Mammary epithelial cell (primary cell): ENCODE results near the gene C1QL1.

Experiments
- EZH2 ChIP-seq: IDR thresholded peaks from 2 replicates; pipeline ENCODE4 v1.6.1; 2012; ENCODE audit warnings: low read length, inconsistent platforms, borderline replicate concordance
- TF ChIP-seq, protein P1 (sequence below), 2 donors: IDR thresholded peaks in 1 of 2; conservative IDR thresholded peaks in 1 of 2; 2 replicates each; pipeline ENCODE4 v1.5.1; 2011 to 2012; ENCODE audit warnings: inconsistent platforms in 2 of 2, low read length in 2 of 2, mild to moderate bottlenecking in 2 of 2, control low read depth in 1 of 2, low read depth in 1 of 2; ENCODE audit not compliant: insufficient read depth in 1 of 2; ENCODE audit errors: extremely low read depth in 1 of 2

DNA sequence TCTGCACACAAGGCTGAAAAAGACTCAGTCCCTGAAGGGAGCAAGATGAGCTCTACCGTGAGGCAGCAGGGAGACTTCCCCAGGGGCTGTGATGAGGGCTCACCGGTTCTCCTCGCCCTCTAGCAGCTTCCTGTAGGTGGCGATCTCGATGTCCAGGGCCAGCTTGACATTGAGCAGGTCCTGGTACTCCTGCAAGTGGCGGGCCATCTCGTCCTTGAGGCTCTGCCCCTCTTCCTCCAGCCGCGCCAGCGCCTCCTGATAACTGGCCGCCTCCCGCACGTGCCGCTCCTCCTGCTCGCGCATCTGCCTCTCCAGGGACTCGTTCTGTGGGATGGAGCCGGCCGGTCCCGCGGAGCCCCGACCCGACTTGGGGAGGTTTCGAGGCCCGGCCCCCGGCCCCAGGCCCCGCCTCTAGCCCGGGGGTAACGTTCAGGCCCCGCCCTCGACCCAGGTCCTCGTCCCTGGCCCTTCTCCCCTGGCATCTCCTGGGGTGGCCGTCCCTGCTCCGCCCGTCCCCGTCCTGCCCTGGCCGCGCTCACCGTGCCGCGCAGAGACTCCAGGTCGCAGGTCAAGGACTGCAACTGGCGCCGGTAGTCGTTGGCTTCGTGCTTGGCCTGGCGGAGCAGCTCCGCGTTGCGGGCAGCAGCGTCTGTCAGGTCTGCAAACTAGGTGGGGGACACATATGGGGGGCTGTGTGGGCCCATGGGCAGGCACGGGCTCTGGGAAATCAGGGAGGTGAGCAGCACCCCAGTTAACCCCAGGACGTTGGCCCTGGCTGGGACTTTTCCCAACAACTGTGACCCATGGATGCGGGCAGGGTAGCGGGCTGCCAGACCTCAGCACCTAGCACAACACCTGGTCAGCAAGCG, 56.7 kb downstream of the C1QL1 start:
- TF ChIP-seq, protein P1, sequence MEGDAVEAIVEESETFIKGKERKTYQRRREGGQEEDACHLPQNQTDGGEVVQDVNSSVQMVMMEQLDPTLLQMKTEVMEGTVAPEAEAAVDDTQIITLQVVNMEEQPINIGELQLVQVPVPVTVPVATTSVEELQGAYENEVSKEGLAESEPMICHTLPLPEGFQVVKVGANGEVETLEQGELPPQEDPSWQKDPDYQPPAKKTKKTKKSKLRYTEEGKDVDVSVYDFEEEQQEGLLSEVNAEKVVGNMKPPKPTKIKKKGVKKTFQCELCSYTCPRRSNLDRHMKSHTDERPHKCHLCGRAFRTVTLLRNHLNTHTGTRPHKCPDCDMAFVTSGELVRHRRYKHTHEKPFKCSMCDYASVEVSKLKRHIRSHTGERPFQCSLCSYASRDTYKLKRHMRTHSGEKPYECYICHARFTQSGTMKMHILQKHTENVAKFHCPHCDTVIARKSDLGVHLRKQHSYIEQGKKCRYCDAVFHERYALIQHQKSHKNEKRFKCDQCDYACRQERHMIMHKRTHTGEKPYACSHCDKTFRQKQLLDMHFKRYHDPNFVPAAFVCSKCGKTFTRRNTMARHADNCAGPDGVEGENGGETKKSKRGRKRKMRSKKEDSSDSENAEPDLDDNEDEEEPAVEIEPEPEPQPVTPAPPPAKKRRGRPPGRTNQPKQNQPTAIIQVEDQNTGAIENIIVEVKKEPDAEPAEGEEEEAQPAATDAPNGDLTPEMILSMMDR (conservative IDR thresholded peaks at IDR 0.05 in 1 of 2, IDR thresholded peaks at IDR 0.05 in 1 of 2; ENCODE audit: extremely low read depth in 1 of 2, insufficient read depth in 1 of 2, low read depth in 1 of 2, low read length in 2 of 2), result peak; percentile 22 to 42
- no peak for TF ChIP-seq EZH2
